ENCODE data around the gene FUT3.
"Not testable (repeated sequence)": the region's sequence is repeated elsewhere in the genome, so short reads cannot be mapped to it uniquely, and the experiment has no call there.

The FUT3 gene

GRCh38 chr19:5844456-5845433 is 6.5 kb downstream of the FUT3 start:
- no peak for DNase-seq

GRCh38 chr19:5843295-5843927 is 7.8 kb downstream of the FUT3 start:
- no peak for DNase-seq

- DNase-seq: not testable (repeated sequence)
Measured at GRCh38 chr19:5841735-5842111, 9.5 kb downstream of the FUT3 start.

GRCh38 chr19:5839065-5840017 is 11.9 kb downstream of the FUT3 start, which contains the start of gene FUT6:
TSS of gene FUT6 (minus strand) at chr19:5839702. CDS start at chr19:5832567, 7,135 bp downstream.
- DNase-seq: peak; percentile 18 to 27 (median 22)

GRCh38 chr19:5838353-5839064 is 12.7 kb downstream of the FUT3 start:
- DNase-seq: no peak

- DNase-seq: no peak
Measured at GRCh38 chr19:5837761-5838352, 13.4 kb downstream of the FUT3 start.

- no peak for DNase-seq
Measured at GRCh38 chr19:5832527-5833216, 18.6 kb downstream of the FUT3 start.

GRCh38 chr19:5832061-5832460 is 19.2 kb downstream of the FUT3 start:
- no peak for DNase-seq

- DNase-seq: no peak
Measured at GRCh38 chr19:5831159-5831558, 20.1 kb downstream of the FUT3 start.

- DNase-seq: no peak
Measured at GRCh38 chr19:5829567-5830310, 21.5 kb downstream of the FUT3 start.

GRCh38 chr19:5828661-5829566 is 22.3 kb downstream of the FUT3 start:
- DNase-seq: no peak

GRCh38 chr19:5827891-5828660 is 23.2 kb downstream of the FUT3 start:
- peak; percentile 95 for DNase-seq

GRCh38 chr19:5827342-5827890 is 23.8 kb downstream of the FUT3 start:
- DNase-seq: no peak

- DNase-seq: peak; percentile 31 to 58 (median 41)
Measured at GRCh38 chr19:5826531-5827341, 24.5 kb downstream of the FUT3 start.

GRCh38 chr19:5825178-5825577 is 26.1 kb downstream of the FUT3 start:
- DNase-seq: no peak

GRCh38 chr19:5824751-5825150 is 26.5 kb downstream of the FUT3 start:
- DNase-seq: no peak

Data from suppressor macrophage treated with lipopolysaccharide for 1 hour (primary cell).